Measurements from ENCODE around the gene FGD6. TPM values are rescaled to one million over a fixed set of nuclear protein-coding genes. Genes with fewer than 3 reads are reported as not detected.
A peak's percentile ranks its signal among the peaks of the same experiment; 100 is the strongest.
"Not testable (repeated sequence)": the region's sequence is repeated elsewhere in the genome, so short reads cannot be mapped to it uniquely, and the experiment has no call there.

Gene FGD6
- total RNA-seq, 1 donor from 2014 or later = 3.7 TPM

DNA sequence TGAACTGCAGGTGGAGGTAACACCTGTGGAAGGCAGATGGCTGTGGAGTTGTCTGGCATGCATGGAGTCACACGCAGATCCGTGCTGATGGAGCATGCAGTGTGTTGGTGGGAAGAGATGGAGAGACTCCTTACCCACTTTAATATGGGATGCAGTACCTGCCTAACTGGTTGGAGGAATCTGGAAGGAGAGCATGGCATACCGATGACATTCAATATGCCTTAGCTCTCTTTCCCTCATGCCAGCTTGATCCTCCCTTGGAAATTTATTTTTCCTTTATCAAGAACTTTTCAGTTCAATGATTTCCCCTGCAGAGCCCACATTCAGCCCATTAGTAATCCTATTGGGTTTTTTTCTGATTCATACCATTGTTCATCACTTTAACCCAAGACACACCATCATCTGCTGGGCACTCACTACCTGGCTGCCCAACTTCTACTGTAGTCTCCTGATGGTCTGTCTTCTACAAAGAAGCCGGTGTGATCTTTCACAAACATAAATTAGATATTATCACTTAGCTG is 117.9 kb downstream of the FGD6 start:
- ATAC-seq (ENCODE audit: low read depth) (no peak), DNase-seq (no peak)
- H3K36me3 Mint-ChIP-seq (ENCODE audit: low read depth) = no peaks in the 10 kb centered on the region
- H3K9me3 Mint-ChIP-seq = no peaks in the 10 kb centered on the region
- peaks cover 17% of the 10 kb centered on the region for H3K4me1 Mint-ChIP-seq
- intact Hi-C loops (cut with micrococcal nuclease) = no loop called here
- TF ChIP-seq, protein P1, sequence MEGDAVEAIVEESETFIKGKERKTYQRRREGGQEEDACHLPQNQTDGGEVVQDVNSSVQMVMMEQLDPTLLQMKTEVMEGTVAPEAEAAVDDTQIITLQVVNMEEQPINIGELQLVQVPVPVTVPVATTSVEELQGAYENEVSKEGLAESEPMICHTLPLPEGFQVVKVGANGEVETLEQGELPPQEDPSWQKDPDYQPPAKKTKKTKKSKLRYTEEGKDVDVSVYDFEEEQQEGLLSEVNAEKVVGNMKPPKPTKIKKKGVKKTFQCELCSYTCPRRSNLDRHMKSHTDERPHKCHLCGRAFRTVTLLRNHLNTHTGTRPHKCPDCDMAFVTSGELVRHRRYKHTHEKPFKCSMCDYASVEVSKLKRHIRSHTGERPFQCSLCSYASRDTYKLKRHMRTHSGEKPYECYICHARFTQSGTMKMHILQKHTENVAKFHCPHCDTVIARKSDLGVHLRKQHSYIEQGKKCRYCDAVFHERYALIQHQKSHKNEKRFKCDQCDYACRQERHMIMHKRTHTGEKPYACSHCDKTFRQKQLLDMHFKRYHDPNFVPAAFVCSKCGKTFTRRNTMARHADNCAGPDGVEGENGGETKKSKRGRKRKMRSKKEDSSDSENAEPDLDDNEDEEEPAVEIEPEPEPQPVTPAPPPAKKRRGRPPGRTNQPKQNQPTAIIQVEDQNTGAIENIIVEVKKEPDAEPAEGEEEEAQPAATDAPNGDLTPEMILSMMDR (IDR thresholded peaks at IDR 0.05) = no peak
- CTCF ChIA-PET = no interaction called here
- H3K27me3 Mint-ChIP-seq = no peaks in the 10 kb centered on the region
- H3K4me3 Mint-ChIP-seq = no peak overlapping the region
- no peak overlapping the region for H3K27ac Mint-ChIP-seq
- POLR2A ChIA-PET = no interaction called here

DNA sequence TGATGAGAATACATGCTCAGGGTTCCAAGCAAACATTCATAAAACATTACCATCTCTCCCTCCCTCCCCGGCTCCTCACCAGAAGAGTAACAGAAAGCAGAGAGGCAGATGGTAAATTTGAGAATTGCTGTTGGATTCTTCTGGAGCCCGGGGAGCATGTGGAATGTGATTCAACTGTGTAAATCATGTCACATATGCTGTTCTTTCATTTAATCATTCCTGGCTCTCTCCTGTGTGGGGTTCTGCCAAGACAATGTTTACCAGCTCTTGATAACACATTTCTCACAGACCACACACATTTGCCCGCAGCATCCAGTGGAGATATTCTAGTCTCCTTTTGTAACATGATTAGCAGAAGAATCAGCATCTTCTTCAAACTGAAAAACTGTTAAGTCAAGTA is 120.4 kb downstream of the FGD6 start:
- intact Hi-C loops (cut with micrococcal nuclease) = no loop called here
- Mint-ChIP-seq H3K27me3 (no peaks in the 10 kb centered on the region), H3K4me1 (no peaks in the 10 kb centered on the region), H3K36me3 (ENCODE audit: low read depth) (peaks cover 5% of the 10 kb centered on the region), H3K27ac (no peak overlapping the region), H3K4me3 (no peak overlapping the region), H3K9me3 (no peaks in the 10 kb centered on the region)
- no peak for ATAC-seq (ENCODE audit: low read depth)
- POLR2A ChIA-PET = no interaction called here
- CTCF ChIA-PET = no interaction called here
- TF ChIP-seq, protein P1 (IDR thresholded peaks at IDR 0.05) = no peak
- DNase-seq = no peak

DNA sequence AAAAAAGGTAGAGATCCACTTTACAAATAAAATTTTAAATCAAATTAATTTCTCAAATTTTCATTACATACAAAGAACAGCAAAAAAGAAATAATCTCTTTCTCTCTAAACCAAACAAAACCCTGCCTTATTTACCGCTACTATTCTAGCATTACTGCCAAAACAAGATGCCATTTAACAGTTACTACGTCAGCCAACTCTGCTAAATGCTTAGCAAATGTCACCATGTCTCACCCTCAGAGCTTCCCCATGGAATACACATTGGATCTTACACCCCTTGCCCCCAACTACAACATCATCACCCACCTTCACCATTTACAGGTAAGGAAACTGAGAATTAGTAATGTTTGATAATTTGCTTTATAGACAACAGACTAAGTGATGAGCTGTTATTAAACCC is 120.9 kb downstream of the FGD6 start:
- TF ChIP-seq, protein P1 (IDR thresholded peaks at IDR 0.05) = no peak
- H3K9me3 Mint-ChIP-seq = no peaks in the 10 kb centered on the region
- no peak overlapping the region for H3K27ac Mint-ChIP-seq
- ATAC-seq (ENCODE audit: low read depth) (no peak), DNase-seq (no peak)
- H3K4me1 Mint-ChIP-seq = no peaks in the 10 kb centered on the region
- ChIA-PET CTCF (no interaction called here), POLR2A (no interaction called here)
- no peak overlapping the region for H3K4me3 Mint-ChIP-seq
- peaks cover 5% of the 10 kb centered on the region for H3K36me3 Mint-ChIP-seq (ENCODE audit: low read depth)
- intact Hi-C loops (cut with micrococcal nuclease) = no loop called here
- no peaks in the 10 kb centered on the region for H3K27me3 Mint-ChIP-seq

DNA sequence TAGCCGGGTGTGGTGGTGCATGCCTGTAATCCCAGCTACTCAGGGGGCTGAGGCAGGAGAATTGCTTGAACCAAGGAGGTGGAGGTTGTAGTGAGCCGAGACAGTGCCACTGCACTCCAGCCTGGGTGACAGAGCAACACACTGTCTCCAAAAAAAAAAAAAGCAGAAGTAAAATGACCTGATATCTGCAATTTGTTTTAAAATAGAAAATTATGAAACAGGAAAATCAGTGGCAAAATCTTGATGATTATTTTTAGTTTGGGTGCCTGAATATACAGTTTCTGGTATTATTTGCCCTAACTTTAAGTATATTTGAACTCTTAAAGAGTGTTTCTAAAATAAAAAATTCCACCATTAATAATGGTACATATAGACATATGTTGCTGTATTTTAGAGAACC is 121.4 kb downstream of the FGD6 start:
- intact Hi-C loops (cut with micrococcal nuclease); H3K27me3 Mint-ChIP-seq; POLR2A ChIA-PET; DNase-seq; H3K4me1 Mint-ChIP-seq; CTCF ChIA-PET; H3K4me3 Mint-ChIP-seq; ATAC-seq (ENCODE audit: low read depth); H3K9me3 Mint-ChIP-seq; H3K36me3 Mint-ChIP-seq (ENCODE audit: low read depth); H3K27ac Mint-ChIP-seq: not testable (repeated sequence)

DNA sequence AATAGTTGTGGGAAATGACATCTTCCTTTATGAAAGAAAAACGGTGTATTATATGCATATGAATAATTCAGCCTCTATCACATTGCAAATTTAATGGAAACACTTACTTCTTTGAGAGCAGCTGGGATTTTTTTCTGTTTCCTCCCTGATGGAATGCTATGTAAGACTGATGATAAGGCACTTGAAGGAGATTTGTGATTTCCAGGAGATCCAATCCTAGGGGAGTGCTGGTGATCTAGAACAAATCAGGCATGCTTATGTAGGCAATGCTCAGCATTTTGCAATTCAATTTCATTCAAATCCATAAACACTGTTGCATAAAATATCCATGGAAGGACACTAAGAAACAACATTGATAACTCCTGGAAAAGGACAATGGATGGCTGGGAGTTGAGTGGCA is 127.8 kb downstream of the FGD6 start:
- no peaks in the 10 kb centered on the region for H3K9me3 Mint-ChIP-seq
- no peak for ATAC-seq (ENCODE audit: low read depth)
- DNase-seq = no peak
- H3K36me3 Mint-ChIP-seq (ENCODE audit: low read depth) = peaks cover 5% of the 10 kb centered on the region
- TF ChIP-seq, protein P1 (IDR thresholded peaks at IDR 0.05) = no peak
- H3K4me3 Mint-ChIP-seq = no peak overlapping the region
- no peak overlapping the region for H3K27ac Mint-ChIP-seq
- H3K27me3 Mint-ChIP-seq = no peaks in the 10 kb centered on the region
- POLR2A ChIA-PET = no interaction called here
- CTCF ChIA-PET = no interaction called here
- intact Hi-C loops (cut with micrococcal nuclease) = no loop called here
- peaks cover 10% of the 10 kb centered on the region for H3K4me1 Mint-ChIP-seq

DNA sequence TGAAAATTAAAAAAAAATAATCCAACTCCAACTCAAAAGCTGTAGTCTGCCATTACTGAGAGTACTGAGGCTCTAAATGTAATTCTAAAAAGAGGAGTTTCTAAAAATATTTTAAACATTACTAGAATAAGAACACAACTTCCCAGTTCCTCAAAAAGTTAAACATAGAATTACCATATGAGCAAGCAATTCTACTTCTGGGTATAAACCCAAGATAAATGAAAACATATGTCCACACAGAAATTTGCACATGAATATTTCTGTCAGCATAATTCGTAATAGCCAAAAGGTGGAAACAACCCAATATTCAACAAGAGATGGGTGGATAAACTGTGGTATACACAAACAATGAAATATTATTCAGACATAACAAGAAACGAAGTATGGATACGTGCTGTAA is 128.9 kb downstream of the FGD6 start:
- H3K4me3 Mint-ChIP-seq = no peak overlapping the region
- peaks cover 10% of the 10 kb centered on the region for H3K4me1 Mint-ChIP-seq
- intact Hi-C loops (cut with micrococcal nuclease) = no loop called here
- no peaks in the 10 kb centered on the region for H3K9me3 Mint-ChIP-seq
- ChIA-PET POLR2A (no interaction called here), CTCF (no interaction called here)
- no peak for DNase-seq
- H3K27me3 Mint-ChIP-seq = no peaks in the 10 kb centered on the region
- TF ChIP-seq, protein P1 (IDR thresholded peaks at IDR 0.05) = no peak
- peaks cover 5% of the 10 kb centered on the region for H3K36me3 Mint-ChIP-seq (ENCODE audit: low read depth)
- H3K27ac Mint-ChIP-seq = no peak overlapping the region
- ATAC-seq (ENCODE audit: low read depth) = peak; percentile 40

Data from activated B cell treated with CpG ODN at 0.5 μM for 24 hours (primary cell).